ENCODE measurements around the gene GFI1B. TPM values are rescaled to one million over a fixed set of nuclear protein-coding genes. Genes with fewer than 3 reads are reported as not detected.

Gene GFI1B
- total RNA-seq, 1 experiment from 2014 or later = not detected

DNA sequence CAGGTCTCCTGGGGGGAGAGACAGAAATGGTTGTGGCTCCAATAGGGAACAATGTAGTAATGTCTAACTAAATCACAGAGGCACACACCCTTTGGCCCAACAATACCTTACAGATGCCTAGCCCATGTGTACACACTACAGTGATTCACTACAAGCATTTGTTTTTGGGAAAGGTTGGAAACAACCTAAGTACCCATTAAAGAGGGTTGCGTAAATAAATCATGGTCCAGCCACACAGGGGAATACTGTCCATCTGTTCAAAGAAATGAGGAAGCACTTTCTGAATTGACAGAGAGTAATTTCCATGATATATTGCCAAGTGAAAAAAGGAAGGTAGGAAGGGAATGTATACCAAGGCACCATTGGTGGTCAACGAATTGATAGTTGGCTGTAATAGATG lies 30.3 kb downstream of the GFI1B start:
- CTCF ChIA-PET = no interaction called here
- no peak overlapping the region for H3K27ac Mint-ChIP-seq (ENCODE audit: unreplicated experiment)
- BruUV-seq (replicated peaks) = no TSS peak
- H3K4me3 Mint-ChIP-seq (ENCODE audit: low read depth, unreplicated experiment) = no peak overlapping the region
- no peak for TF ChIP-seq CTCF (IDR thresholded peaks at IDR 0.05; ENCODE audit: unreplicated experiment)
- DNase-seq = no peak
- H3K27me3 Mint-ChIP-seq (ENCODE audit: unreplicated experiment) = peaks cover 50% of the 10 kb centered on the region
- H3K4me1 Mint-ChIP-seq (ENCODE audit: low read depth, unreplicated experiment) = no peaks in the 10 kb centered on the region
- intact Hi-C loops (cut with micrococcal nuclease; ENCODE audit: unreplicated experiment) = no loop called here
- H3K9me3 Mint-ChIP-seq (ENCODE audit: low read depth, unreplicated experiment) = peaks cover 3% of the 10 kb centered on the region
- H3K36me3 Mint-ChIP-seq (ENCODE audit: insufficient read depth, unreplicated experiment) = no peaks in the 10 kb centered on the region

DNA sequence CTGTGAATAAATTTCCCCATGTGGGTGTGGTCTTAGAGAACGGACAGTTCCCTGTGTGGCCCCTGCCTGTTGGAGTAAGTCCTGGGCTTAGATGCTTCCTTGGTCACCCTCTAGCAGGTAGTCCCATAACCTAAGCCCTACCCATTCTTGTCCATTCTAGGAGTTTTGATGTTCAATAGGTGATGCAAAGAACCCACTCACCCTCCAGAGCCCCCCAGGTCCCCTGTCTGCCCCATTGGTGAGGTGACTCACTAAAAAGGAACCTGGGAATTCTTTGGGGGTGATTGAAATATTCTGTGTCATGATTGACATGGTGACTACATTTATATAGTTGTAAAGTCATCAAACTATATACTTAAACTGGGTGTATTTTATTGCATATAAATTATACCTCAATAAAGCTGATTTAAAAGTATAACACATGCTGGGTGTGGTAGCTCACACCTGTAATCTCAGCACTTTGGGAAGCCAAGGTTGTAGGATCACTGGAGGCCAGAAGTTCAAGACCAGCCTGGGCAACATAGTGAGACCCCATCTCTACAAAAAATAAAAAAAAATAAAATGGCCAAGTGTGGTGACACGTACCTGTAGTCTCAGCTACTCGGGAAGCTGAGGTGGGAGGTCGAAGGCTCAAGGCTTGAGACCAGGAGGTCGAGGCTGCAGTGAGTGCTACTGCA lies 31.6 kb downstream of the GFI1B start:
- CTCF ChIA-PET = no interaction called here
- no peaks in the 10 kb centered on the region for H3K4me1 Mint-ChIP-seq (ENCODE audit: low read depth, unreplicated experiment)
- intact Hi-C loops (cut with micrococcal nuclease; ENCODE audit: unreplicated experiment) = no loop called here
- BruUV-seq (replicated peaks) = no TSS peak
- H3K4me3 Mint-ChIP-seq (ENCODE audit: low read depth, unreplicated experiment) = no peak overlapping the region
- H3K36me3 Mint-ChIP-seq (ENCODE audit: insufficient read depth, unreplicated experiment) = no peaks in the 10 kb centered on the region
- no peak overlapping the region for H3K27ac Mint-ChIP-seq (ENCODE audit: unreplicated experiment)
- DNase-seq = no peak
- no peak for TF ChIP-seq CTCF (IDR thresholded peaks at IDR 0.05; ENCODE audit: unreplicated experiment)
- peaks cover 61% of the 10 kb centered on the region for H3K27me3 Mint-ChIP-seq (ENCODE audit: unreplicated experiment)
- peaks cover 3% of the 10 kb centered on the region for H3K9me3 Mint-ChIP-seq (ENCODE audit: low read depth, unreplicated experiment)

DNA sequence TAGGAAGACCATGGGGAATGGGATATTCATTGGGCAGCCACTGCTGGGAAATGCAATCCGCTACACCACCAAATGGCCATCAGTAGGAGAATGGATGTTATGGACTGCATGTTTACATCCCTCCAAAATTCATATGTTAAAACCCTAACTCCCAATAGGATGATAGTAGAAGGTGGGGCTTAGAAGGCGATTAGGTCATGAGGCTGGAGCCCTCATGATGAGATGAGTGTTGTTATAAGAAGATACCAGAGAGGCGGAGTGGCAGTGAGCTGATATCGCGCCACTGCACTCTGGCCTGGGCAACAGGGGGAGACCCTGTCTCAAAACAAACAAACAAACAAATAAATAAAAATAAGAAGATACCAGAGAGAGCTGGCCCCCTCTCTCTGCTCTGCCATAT lies 36.2 kb downstream of the GFI1B start:
- H3K36me3 Mint-ChIP-seq (ENCODE audit: insufficient read depth, unreplicated experiment) = no peaks in the 10 kb centered on the region
- peaks cover 39% of the 10 kb centered on the region for H3K27me3 Mint-ChIP-seq (ENCODE audit: unreplicated experiment)
- H3K4me1 Mint-ChIP-seq (ENCODE audit: low read depth, unreplicated experiment) = no peaks in the 10 kb centered on the region
- H3K9me3 Mint-ChIP-seq (ENCODE audit: low read depth, unreplicated experiment) = no peaks in the 10 kb centered on the region
- no peak overlapping the region for H3K4me3 Mint-ChIP-seq (ENCODE audit: low read depth, unreplicated experiment)
- BruUV-seq (replicated peaks) = no TSS peak
- H3K27ac Mint-ChIP-seq (ENCODE audit: unreplicated experiment) = no peak overlapping the region
- CTCF ChIA-PET = no interaction called here
- no peak for TF ChIP-seq CTCF (IDR thresholded peaks at IDR 0.05; ENCODE audit: unreplicated experiment)
- DNase-seq = no peak
- intact Hi-C loops (cut with micrococcal nuclease; ENCODE audit: unreplicated experiment) = no loop called here

GRCh38 chr9:133023117-133023890 lies 44.8 kb downstream of the GFI1B start:
- Mint-ChIP-seq H3K4me3 (ENCODE audit: low read depth, unreplicated experiment) (no peak overlapping the region), H3K27ac (ENCODE audit: unreplicated experiment) (no peak overlapping the region), H3K36me3 (ENCODE audit: insufficient read depth, unreplicated experiment) (peaks cover 5% of the 10 kb centered on the region), H3K27me3 (ENCODE audit: unreplicated experiment) (no peaks in the 10 kb centered on the region), H3K9me3 (ENCODE audit: low read depth, unreplicated experiment) (no peaks in the 10 kb centered on the region), H3K4me1 (ENCODE audit: low read depth, unreplicated experiment) (no peaks in the 10 kb centered on the region)
- CTCF ChIA-PET = interaction anchor here (1.0 kb wide), 1 partner anchor 29 kb away, joined by 3 read pairs; no protein-coding TSS in a partner anchor
- BruUV-seq (replicated peaks) = no TSS peak
- no peak for TF ChIP-seq CTCF (IDR thresholded peaks at IDR 0.05; ENCODE audit: unreplicated experiment)
- intact Hi-C loops (cut with micrococcal nuclease; ENCODE audit: unreplicated experiment) = no loop called here
- no peak for DNase-seq
